ENCODE measurements around the gene NIT1. TPM values are rescaled to one million over a fixed set of nuclear protein-coding genes. Genes with fewer than 3 reads are reported as not detected.

The NIT1 gene
- total and polyA plus RNA-seq, 2 of the 8 experiments (the other 6 are each of a cell fraction or from before 2014, with no cell fraction given), result 33.0 to 40.4 TPM

DNA sequence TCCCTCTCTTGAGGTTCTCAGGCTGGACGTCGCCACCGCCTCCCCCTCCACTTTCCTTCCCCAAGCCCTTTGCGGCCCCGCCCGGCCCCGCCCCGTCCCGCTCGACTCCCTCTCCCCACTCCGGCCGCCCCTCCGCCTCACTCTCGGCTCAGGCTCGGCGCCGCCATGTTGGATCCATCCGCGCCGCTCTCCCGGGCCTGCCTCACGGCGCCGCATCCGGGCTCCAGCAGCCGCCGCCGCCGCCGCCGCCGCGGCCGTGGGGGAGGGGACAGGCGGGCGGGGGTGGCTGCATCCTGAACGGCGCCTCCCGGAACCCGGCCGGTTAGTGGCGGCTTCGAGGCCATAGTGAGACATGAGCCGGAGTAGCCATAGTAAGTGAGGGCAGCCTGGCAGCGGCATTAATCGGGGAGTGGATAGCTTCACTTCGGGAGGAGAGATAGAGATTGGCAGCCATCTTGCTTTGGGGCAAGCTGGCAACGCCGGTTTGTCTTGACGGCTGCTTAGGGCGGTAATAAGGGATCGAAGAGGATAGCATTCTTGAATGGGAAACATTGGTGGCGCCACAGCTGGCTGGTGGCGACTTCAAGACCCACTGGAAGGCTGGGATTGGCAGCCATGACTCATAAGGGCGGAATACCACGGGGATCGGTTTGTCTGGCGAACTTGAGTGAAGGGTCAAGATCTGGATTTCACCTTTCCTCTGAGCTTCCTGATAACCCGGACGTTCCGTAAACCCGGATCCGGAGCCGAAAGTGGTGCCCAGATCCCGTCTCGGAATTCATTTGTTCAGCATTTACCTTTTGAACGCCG is 14.7 kb downstream of the NIT1 start, which contains the start of gene DEDD (continued):
- TF ChIP-seq NANOG (IDR thresholded peaks at IDR 0.05; ENCODE audit: insufficient read depth, low read depth, low read length, poor library complexity, severe bottlenecking) (peak; percentile 25), SIX5 (IDR thresholded peaks at IDR 0.05; ENCODE audit: low read depth, low read length) (peak; percentile 62), RAD21 (IDR thresholded peaks at IDR 0.05 in 1 of 2, conservative IDR thresholded peaks at IDR 0.05 in 1 of 2; ENCODE audit: low read depth in 2 of 2, low read length in 2 of 2) (no peak), SIN3A (conservative IDR thresholded peaks at IDR 0.05 in 1 of 2, IDR thresholded peaks at IDR 0.05 in 1 of 2; ENCODE audit: low read depth in 1 of 2, low read length in 2 of 2) (peak; percentile 74 to 91; a peak in 3 of 4 replicates), CHD2 (IDR thresholded peaks at IDR 0.05; ENCODE audit: low read length) (peak; percentile 48; the same call in 1 of the 2 replicates), EGR1 (IDR thresholded peaks at IDR 0.05; ENCODE audit: borderline replicate concordance, low read depth, low read length) (peak; percentile 56), KDM4A (IDR thresholded peaks at IDR 0.05; ENCODE audit: low read depth, low read length, severe bottlenecking) (peak; percentile 39), PHF8 (conservative IDR thresholded peaks at IDR 0.05; ENCODE audit: low read depth, low read length) (peak; percentile 76), TAF7 (optimal IDR thresholded peaks at IDR 0.05; ENCODE audit: borderline replicate concordance, low read depth, low read length) (peak; percentile 86), CBX8 (IDR thresholded peaks at IDR 0.05; ENCODE audit: borderline replicate concordance, low read depth, low read length) (no peak), RXRA (IDR thresholded peaks at IDR 0.05; ENCODE audit: insufficient read depth, low read depth, low read length) (no peak), RNF2 (IDR thresholded peaks at IDR 0.05; ENCODE audit: borderline replicate concordance, low read depth, low read length, missing control alignments, poor library complexity, severe bottlenecking) (no peak), JUND (IDR thresholded peaks at IDR 0.05; ENCODE audit: low read length) (peak; percentile 81), TCF12 (IDR thresholded peaks at IDR 0.05; ENCODE audit: low read depth, low read length) (0 out of 2 replicates have a peak, but pooled peaks have one; percentile 12), CTCF (IDR thresholded peaks at IDR 0.05; ENCODE audit: control extremely low read depth in 1 of 3, insufficient read depth in 1 of 3, low read depth in 1 of 3, low read length in 3 of 3) (peak in 1 of 3 experiments; percentile 31; a peak in 1 of 4 replicates), POLR2AphosphoS5 (IDR thresholded peaks at IDR 0.05; ENCODE audit: low read depth, low read length) (peak; percentile 24), YY1 (IDR thresholded peaks at IDR 0.05; ENCODE audit: low read depth, low read length) (peak; percentile 99)
- TF ChIP-seq, protein P1, sequence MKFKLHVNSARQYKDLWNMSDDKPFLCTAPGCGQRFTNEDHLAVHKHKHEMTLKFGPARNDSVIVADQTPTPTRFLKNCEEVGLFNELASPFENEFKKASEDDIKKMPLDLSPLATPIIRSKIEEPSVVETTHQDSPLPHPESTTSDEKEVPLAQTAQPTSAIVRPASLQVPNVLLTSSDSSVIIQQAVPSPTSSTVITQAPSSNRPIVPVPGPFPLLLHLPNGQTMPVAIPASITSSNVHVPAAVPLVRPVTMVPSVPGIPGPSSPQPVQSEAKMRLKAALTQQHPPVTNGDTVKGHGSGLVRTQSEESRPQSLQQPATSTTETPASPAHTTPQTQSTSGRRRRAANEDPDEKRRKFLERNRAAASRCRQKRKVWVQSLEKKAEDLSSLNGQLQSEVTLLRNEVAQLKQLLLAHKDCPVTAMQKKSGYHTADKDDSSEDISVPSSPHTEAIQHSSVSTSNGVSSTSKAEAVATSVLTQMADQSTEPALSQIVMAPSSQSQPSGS (IDR thresholded peaks at IDR 0.05; ENCODE audit: low read length), result peak; percentile 46; the same call in 1 of the 2 replicates

Measured in H1 (cell line).